Prostate gland (tissue), 2 donors: ENCODE measurements around the gene RNF19B. TPM values are rescaled to one million over a fixed set of nuclear protein-coding genes. Genes with fewer than 3 reads are reported as not detected.
"Not testable (repeated sequence)": the region's sequence is repeated elsewhere in the genome, so short reads cannot be mapped to it uniquely, and the experiment has no call there.

Experiments
- DNase-seq: peaks from one replicate; pipeline ENCODE4 v3.0.0-alpha.2; 2019; ENCODE audit warnings: low spot score
- H3K27ac ChIP-seq, 2 donors: fragments of 200-600 bp; sonication (generic); 2 replicates each; pipeline ENCODE4 v1.5.1; 2017 to 2019
- H3K27me3 ChIP-seq: fragments of 200-600 bp; sonication (generic); replicated peaks from 2 replicates; pipeline ENCODE4 v1.5.1; 2019; ENCODE audit not compliant: insufficient read depth
- H3K36me3 ChIP-seq, 2 donors: fragments of 200-600 bp; sonication (generic); 1 replicate in 1 of 2; 2 replicates in 1 of 2; pipeline versions ENCODE4 v1.5.1 to v1.8.1; 2017 to 2019
- H3K4me1 ChIP-seq: fragments of 200-600 bp; sonication (generic); replicated peaks from 2 replicates; pipeline ENCODE4 v1.5.1; 2019
- H3K4me3 ChIP-seq, 2 donors: fragments of 200-600 bp; sonication (generic); 2 replicates each; pipeline ENCODE4 v1.5.1; 2017 to 2019
- H3K9me3 ChIP-seq: fragments of 200-600 bp; sonication (generic); 2 replicates; pipeline ENCODE4 v1.5.1; 2017
- CTCF ChIP-seq, 4 experiments: fragments of 200-600 bp in 2 of 4; fragments of 450-650 bp in 2 of 4; sonication (generic) in 2 of 4; IDR thresholded peaks; 1 replicate in 3 of 4; 2 replicates in 1 of 4; pipeline ENCODE4 v1.5.1; 2016 to 2019; ENCODE audit warnings: antibody characterized with exemption in 4 of 4, mild to moderate bottlenecking in 2 of 4, moderate library complexity in 2 of 4
- POLR2A ChIP-seq: fragments of 450-650 bp; IDR thresholded peaks from one replicate; pipeline ENCODE4 v1.6.1; 2016; ENCODE audit warnings: antibody characterized with exemption, mild to moderate bottlenecking
- POLR2AphosphoS5 ChIP-seq: sonication (generic); formaldehyde crosslinking; IDR thresholded peaks from one replicate; pipeline ENCODE4 v1.6.1; 2017; ENCODE audit warnings: antibody characterized with exemption
- WGBS: methylation state at CpG from one replicate; pipeline ENCODE4 v1.1.5; 2018; 5-methylcytosine and 5-hydroxymethylcytosine counted together
- intact Hi-C: fragments of 100-400 bp; cut with DNase I; formaldehyde crosslinking; loops from one replicate; pipeline ENCODE4 v1.14.2; 2022
- total RNA-seq, 2 donors: library from RNA; depleted of rRNA; stranded (reverse); fragments of >200 nt; gene quantifications; one replicate each; pipeline ENCODE4 v1.1.0, GENCODE V29; 2016

Gene RNF19B
- total RNA-seq, 2 donors from 2014 or later: 16.7 to 77.8 TPM

DNA sequence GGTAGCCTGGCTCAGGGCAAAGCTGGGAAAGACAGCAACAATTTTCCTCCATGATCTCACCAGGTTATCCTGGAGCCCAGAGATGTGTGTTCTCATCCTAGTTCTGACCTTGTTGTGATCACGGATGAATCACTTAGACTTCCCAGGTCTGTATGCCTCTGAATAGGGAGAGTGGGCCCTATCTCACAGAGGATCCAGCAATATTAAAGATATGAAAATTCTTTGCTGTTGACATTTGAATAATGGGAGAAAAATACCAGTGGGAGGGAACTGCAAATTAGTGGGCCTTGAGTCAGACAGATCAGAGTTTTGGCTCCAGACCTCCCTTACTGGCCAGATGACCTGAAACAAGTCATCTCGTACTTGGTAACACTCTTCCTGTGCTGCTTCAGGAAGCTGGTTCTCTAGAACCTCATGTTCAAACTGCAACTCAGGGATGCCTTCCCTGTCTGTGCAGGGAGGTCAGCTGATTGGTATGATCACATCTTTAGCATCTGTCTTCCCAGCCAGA is 32.8 kb upstream of the RNF19B start:
- Histone ChIP-seq H3K9me3 (no peaks in the 10 kb centered on the region), H3K4me3 (no peak overlapping the region), H3K27me3 (no peaks in the 10 kb centered on the region), H3K27ac (no peak overlapping the region), H3K36me3 (no peaks in the 10 kb centered on the region), H3K4me1 (no peaks in the 10 kb centered on the region)
- no peak for TF ChIP-seq POLR2AphosphoS5
- TF ChIP-seq CTCF (IDR thresholded peaks at IDR 0.05): no peak
- TF ChIP-seq POLR2A: no peak
- no peak for DNase-seq
- 56% methylated on average over 2 of the region's 2 CpGs for WGBS
- intact Hi-C loops: no loop called here

GRCh38 chr1:32993324-32993636 is 28.7 kb upstream of the RNF19B start:
- intact Hi-C loops, H3K36me3 ChIP-seq, DNase-seq, H3K4me3 ChIP-seq, H3K4me1 ChIP-seq, H3K27ac ChIP-seq, H3K27me3 ChIP-seq, H3K9me3 ChIP-seq: not testable (repeated sequence)
- WGBS: 90% methylated on average over 8 of the region's 8 CpGs

DNA sequence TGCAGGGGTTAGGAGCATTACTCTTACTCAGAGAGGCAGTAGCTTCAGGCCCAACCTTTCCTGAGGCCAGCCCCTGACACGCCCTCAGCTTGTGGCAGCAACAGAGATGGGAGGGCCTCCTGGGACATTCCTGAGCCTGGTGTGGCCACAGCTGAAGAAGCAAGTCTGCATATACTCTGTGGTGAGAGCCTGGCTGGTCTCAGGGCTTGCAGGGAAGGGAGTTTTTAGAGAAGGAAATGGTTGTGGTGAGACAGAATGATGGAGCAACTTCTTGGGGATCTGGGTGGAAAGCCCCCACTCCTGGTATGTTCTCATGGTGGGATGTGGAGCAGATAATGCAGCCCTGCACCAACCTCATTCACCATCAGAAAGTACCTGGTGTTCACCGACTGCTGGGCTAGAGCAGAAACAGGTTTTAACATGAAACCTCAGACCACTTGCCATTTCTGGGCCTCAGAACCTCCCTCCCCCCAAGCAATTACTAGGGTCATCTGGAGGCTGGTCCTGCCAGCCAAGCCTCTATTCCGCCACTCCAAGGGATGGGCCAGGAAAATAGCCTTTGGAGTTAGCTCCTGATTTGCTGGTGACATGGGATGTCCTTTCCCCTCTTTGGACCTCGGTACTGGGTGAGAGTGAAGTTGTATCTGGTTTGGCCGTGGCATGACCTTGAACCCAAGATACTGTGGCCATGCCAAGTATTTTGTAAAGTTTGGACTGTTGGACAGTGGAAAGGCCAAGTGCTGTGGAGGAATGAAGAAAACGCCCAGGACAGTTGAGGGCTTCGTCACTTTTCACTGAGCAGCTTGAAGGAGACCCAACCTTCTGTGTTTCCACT is 28.1 kb upstream of the RNF19B start:
- Histone ChIP-seq H3K4me1 (no peaks in the 10 kb centered on the region), H3K36me3 (no peaks in the 10 kb centered on the region), H3K4me3 (no peak overlapping the region), H3K27ac (peak overlapping the region in 1 of 2 donors; percentile 36), H3K9me3 (no peaks in the 10 kb centered on the region), H3K27me3 (no peaks in the 10 kb centered on the region)
- WGBS: 65% methylated on average over 7 of the region's 7 CpGs
- peak; percentile 76 for DNase-seq
- intact Hi-C loops: no loop called here
- TF ChIP-seq POLR2A: no peak
- TF ChIP-seq POLR2AphosphoS5: peak; percentile 52
- TF ChIP-seq CTCF (IDR thresholded peaks at IDR 0.05): no peak

GRCh38 chr1:32991819-32992488 is 27.3 kb upstream of the RNF19B start:
- no peaks in the 10 kb centered on the region for H3K4me1 ChIP-seq
- WGBS: 73% methylated on average over 9 of the region's 9 CpGs
- no peak for DNase-seq

DNA sequence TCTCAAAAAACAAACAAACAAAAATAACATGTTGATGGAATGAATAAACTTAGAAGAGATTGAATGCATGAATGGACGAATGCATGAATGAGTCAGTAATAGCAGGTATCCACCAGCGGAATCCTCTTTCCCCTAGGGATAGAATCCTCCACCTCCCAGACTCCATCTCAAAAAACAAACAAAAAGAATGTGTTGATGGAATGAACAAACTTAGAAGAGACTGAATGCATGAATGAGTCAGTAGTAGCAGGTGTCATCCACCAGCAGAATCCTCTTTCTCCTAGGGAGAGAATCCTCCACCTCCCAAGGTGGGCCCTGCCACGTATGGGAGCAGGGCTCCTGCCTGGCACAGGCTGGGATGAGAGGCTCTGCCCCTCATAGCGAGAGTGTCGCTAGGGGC is 26.8 kb upstream of the RNF19B start:
- Histone ChIP-seq H3K27me3 (no peaks in the 10 kb centered on the region), H3K27ac (peak overlapping the region in 1 of 2 donors; percentile 36), H3K36me3 (no peaks in the 10 kb centered on the region), H3K9me3 (no peaks in the 10 kb centered on the region), H3K4me3 (no peak overlapping the region), H3K4me1 (no peaks in the 10 kb centered on the region)
- intact Hi-C loops: no loop called here
- 84% methylated on average over 5 of the region's 5 CpGs for whole genome bisulfite sequencing
- no peak for DNase-seq
- TF ChIP-seq POLR2A (no peak), CTCF (IDR thresholded peaks at IDR 0.05) (no peak), POLR2AphosphoS5 (no peak)

More at GRCh38 chr1:32991819-32992488, 27.3 kb upstream of the RNF19B start:
- Histone ChIP-seq H3K27me3 (no peaks in the 10 kb centered on the region), H3K9me3 (no peaks in the 10 kb centered on the region), H3K36me3 (no peaks in the 10 kb centered on the region), H3K4me3 (no peak overlapping the region), H3K27ac (peak overlapping the region in 1 of 2 donors; percentile 36)
- intact Hi-C loops: no loop called here
- peak; percentile 69 for TF ChIP-seq POLR2A
- TF ChIP-seq POLR2AphosphoS5: no peak
